ENCODE data around the gene ITPRIPL2.

GRCh38 chr16:19130385-19130784 is 16.6 kb downstream of the ITPRIPL2 start:
- no peak for TF ChIP-seq POLR2A (IDR thresholded peaks at IDR 0.05)
- no peak for TF ChIP-seq CTCF (IDR thresholded peaks at IDR 0.05)
